HG02623 (cell line): ENCODE data around the gene ZNF562.

Source experiments
- ATAC-seq: cut with Tn5 transposase; IDR thresholded peaks from one replicate; pipeline ENCODE4 v1.9.1; 2021; ENCODE audit warnings: moderate library complexity; ENCODE audit not compliant: unreplicated experiment

The ZNF562 gene

DNA sequence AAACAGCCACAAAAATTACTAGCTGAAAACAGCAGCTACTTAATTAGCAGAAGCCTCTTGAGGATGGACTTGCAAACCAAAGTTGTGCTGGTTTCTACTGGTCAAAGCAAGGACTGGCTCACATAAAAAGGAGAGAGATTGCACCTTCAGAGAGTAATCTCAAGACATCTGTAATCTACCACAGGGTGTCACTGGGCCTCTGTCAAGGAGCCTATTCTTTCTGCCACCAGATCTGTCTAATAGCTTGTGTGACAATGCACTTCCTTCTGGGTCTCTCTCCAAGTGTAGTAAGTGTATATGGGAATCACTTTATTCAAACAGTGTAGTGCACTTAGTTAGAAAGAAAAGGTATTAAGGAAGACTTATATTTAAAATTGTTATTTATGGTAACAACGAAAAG is 29.4 kb downstream of the ZNF562 start:
- ATAC-seq, result no peak

DNA sequence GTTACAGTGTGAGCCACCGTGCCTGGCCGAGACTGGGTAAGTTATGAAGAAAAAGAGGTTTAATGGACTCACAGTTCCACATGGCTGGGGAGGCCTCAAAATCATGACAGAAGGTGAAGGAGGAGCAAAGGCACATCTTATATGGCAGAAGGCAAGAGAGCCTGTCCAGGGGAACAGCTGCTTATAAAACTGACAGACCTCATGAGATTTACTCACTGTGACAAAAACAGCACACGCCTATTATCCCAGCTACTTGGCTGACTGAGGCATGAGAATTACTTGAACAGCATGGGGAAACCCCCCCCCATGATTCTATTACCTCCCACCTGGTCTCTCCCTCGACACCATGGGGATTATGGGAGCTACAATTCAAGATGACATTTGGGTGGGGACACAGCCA is 30.4 kb downstream of the ZNF562 start:
- no peak for ATAC-seq

DNA sequence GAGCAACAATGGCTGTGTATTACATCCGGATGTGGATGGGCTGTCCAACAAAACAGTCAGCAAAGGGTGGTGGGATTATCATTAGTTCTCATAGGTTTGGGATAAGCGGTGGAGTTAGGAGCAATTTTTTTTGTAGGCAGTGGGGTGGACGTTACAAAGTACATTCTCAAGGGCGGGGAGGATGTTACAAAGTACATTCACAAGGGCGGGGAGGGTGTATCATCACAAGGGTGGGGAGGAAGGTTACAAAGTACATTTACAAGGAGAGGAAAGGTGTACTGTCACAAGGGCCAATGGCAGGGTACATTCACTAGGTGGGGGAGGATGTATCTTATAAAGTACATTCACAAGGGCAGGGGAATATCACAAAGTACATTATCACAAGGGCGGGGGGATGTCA is 33.1 kb downstream of the ZNF562 start:
- ATAC-seq, result no peak

DNA sequence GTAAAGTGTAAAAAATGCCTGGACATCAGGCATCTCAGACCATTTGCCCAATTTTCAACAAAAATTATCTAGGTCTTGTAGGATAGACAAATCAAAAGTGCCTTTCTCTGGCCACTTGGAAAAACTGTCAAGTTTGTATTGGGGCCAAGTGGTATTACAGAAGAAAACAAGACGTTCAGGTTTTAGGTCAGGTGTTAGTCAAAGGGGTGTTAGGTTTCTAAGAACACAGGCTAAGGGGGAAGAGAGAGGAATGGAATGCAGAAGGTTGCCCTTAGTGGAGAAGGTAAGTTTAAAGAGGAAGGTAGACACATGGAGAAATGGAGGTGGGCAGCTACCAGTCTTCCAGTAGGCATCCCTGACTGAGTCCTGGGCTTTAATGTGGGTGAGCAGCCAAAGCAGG is 33.9 kb downstream of the ZNF562 start:
- no peak for ATAC-seq

DNA sequence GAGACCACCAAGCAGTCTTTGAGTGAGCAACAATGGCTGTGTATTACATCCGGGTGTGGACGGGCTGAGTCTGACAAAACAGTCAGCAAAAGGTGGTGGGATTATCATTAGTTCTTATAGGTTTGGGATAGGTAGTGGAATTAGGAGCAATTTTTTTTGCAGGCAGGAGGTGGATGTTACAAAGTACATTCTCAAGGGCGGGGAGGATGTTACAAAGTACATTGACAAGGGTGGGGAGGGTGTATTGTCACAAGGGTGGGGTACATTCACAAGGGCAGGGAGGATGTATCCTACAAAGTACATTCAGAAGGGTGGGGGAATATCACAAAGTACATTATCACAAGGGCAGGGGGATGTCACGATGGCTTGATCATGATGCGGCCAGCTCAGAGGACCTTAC is 38.9 kb downstream of the ZNF562 start:
- no peak for ATAC-seq

DNA sequence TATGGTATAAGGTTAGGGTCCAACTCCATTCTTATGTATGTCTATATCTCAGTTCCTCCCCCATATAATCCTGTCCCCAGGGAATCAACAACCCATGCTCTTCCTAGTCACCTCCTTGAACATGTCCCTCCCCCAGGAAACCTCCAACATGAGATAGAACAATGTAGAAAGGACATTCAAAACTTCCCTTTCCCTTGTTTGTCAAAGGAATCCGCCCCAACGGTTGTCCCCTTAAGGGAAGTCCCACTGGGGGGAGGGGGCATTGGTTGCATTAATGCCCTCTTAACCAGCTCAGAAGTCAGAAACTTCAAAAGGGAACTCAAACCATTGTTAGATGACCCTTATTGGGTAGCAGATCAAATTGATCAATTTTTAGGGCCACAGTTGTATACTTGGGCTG is 47.0 kb downstream of the ZNF562 start:
- ATAC-seq, result no peak

DNA sequence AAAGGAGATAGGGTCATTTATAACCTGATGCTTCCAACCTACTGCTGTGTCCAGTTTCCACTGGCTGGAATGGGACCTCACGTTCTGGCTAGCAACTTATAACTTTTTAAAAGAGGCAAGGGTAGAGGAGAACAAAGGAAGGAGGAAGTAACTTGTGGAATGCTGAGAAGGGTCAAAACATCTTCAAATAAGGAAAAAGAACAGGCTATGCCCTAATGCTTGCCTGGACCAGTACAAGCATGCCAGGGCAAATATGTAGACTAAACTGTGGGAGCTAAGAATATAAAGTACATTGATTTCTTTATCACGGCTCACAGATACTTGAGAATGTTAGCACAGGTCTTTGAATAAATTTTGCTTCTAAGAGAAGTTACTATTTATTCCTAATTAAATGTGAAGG is 52.4 kb downstream of the ZNF562 start:
- no peak for ATAC-seq

DNA sequence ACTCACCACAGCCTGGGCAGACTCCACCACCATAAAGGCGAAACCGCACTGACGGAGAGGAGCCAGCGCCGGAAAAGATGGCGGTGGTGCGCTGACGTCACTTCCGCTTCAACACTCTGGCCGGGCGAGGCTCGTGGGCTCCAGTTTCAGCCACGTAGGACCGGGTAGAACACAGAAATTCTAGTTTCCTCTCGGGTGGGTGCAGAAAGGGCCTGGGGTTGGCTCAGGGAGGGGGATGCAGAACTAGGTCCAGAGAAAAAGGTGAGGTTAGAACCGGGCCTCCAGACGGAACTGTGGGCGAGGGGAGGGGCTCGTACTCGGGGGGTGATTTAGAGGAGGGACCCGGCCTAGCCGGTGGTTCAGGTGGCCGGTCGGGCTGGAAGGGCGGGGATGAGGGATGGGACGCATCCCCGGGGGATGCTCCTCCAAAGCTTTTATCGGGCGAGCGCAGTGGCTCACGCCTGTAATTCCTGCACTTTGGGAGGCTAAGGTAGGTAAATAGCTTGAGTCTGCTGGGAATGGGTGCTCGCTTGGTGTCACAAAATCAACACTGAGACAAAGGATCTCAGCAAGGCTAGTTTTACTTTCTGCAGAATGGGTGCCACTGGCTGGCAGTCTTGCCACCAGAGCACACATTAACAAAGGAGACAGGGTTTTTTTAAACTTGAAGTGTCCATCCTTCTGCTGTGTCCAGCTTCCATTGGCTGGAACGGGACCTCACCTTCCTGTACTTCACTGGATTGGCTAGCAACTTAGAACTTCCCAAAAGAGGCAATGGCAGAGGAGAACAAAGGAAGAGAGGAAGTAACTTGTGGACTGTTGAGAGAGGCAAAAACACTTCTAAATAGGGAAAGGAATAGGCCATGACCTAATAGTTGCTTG is 53.5 kb downstream of the ZNF562 start, which contains the start of gene ZNF561:
TSS of gene ZNF561 (minus strand) at position 77 of the 882 bp plus-strand sequence. CDS start 1,776 bp downstream, outside the sequence.
- peak; percentile 72 for ATAC-seq

DNA sequence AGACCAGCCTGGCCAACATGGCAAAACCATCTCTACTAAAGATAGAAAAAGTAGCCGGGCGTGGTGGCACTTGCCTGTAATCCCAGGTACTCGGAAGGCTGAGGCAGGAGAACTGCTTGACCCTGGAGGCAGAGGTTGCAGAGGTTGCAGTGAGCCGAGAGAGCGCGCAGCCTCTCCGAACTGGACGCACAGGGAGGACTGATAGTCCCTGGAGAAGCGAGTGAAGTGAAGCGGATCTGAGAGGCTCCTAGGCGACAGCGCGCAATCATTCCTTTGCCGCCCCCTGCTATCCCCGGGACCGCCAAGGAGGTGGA is 54.1 kb downstream of the ZNF562 start:
- no peak for ATAC-seq

DNA sequence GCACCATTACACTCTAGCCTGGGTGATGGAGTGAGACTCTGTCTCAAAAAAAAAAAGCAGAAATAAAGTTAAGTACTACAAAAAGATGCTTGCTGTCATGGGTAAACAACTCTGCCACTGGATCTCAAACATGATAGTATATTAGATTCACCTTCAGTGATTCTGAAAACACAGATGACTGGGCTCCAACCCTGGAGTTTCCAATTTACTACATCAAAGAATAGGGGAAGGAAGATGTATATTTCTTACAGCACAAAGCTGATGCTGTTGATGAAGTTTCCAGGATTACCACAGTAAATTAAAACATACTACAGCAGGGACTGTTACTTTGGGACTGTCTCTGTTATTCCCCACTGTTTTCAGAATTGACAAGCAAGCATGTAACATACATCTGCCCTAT is 59.1 kb downstream of the ZNF562 start:
- ATAC-seq, result no peak

DNA sequence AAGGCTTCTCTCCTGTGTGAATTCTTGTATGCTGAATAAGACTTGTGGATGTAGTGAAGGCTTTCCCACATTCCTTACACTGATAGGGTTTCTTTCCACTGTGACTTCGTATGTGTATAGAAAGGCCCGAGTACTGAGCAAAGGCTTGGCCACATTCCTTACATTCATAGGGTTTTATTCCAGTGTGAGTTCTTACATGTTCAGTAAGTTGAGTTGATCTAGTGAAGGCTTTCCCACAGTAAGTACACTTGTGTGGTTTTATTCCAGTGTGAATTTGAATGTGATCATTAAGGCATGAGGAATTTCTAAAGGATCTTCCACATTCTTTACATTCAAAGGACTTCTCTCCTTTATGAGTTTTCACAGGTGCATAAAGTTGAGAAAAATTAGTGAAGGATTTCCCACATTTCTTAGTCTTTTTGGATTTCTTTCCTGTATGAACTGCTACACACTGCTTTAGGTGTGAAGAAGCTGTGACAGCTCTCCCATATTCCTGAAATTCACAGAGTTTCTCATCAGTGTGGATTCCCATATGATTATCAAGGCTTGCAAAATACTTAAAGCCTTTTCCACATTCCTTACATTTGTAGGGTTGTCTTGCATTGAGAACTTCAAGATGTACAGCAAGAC is 64.3 kb downstream of the ZNF562 start:
- ATAC-seq, result no peak

DNA sequence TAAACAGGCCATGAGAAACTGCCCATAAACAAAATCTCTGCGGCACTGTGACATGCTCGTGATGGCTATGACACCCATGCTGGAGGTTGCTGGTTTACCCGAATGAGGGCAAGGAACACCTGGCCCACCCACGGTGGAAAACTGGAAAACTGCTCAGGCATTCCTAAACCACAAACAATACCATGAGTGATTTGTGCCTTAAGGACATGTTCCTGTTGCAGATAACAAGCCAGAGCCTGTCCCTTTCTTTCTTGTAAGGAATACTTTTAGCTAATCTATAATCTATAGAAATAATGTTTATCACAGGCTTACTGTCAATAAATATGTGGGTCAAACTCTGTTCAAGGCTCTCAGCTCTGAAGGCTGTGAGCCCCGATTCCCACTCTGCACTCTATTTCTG is 66.0 kb downstream of the ZNF562 start:
- no peak for ATAC-seq

DNA sequence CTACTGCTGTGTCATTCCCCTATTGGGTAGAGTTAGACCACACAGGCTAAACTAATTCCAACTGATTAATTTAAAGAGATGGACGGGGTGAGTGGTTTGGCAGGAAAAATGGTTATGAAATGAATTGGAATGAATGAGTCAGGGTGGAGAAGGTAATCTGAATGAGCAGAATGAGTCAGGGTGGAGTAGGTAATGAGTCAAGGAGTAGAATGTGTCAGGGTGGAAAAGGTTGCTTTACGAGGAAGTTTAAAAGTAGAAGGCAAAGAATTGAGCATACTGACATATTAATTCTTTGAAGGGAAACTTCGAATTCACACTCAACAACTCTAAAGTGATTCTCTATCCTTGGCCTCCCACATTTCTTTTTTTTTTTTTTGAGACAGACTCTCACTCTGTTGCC is 77.9 kb downstream of the ZNF562 start:
- ATAC-seq, result no peak
